Spleen (tissue), 7 donors: ENCODE data around the gene LPP.

Source experiments
- POLR2A ChIP-seq, 3 donors: fragments of 450-650 bp; IDR thresholded peaks; one replicate each; pipeline ENCODE4 v1.5.1; 2017; ENCODE audit warnings: antibody characterized with exemption in 3 of 3, mild to moderate bottlenecking in 1 of 3
- POLR2AphosphoS5 ChIP-seq, 3 donors: sonication (generic); formaldehyde crosslinking; IDR thresholded peaks; one replicate each; pipeline ENCODE4 v1.5.1; 2017; ENCODE audit warnings: antibody characterized with exemption in 3 of 3
- TF ChIP-seq, protein P1 (sequence below), 11 experiments: fragments of 200-600 bp in 7 of 11; fragments of 450-650 bp in 4 of 11; sonication (generic) in 4 of 11; IDR thresholded peaks in 8 of 11; conservative IDR thresholded peaks in 3 of 11; 1 replicate in 7 of 11; 2 replicates in 4 of 11; pipeline versions ENCODE4 v1.4.0 to v1.8.0; 2016 to 2021; ENCODE audit warnings: antibody characterized with exemption in 11 of 11, inconsistent platforms in 4 of 11, mild to moderate bottlenecking in 1 of 11
- donor health status: DM: no; HTN: no; CAD: no; lungs with moderate emphysema.
- donor health status: DM: no; HTN: no; CAD: no.
- donor health status: DM: no; HTN: no; CAD: no.

DNA sequence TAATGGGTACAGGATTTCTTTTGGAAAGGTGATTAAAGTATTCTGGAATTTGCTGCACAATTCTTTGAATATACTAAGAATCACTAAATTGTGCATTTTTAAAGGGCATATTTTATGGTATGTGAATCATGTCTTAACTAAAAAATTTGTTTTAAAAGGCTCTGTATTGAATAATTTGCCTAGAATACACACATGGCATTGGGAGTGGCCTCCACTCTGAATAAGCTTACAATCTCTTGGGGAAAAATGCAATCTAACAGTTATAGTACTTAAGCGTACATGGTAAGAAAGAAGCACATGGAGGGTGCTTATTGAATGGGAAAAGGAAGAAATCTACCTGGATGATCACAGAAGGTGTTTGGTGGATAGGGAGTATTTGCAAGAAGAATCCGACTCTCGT lies 385.1 kb downstream of the LPP start:
- TF ChIP-seq POLR2A (IDR thresholded peaks at IDR 0.05), result no peak
- TF ChIP-seq, protein P1, sequence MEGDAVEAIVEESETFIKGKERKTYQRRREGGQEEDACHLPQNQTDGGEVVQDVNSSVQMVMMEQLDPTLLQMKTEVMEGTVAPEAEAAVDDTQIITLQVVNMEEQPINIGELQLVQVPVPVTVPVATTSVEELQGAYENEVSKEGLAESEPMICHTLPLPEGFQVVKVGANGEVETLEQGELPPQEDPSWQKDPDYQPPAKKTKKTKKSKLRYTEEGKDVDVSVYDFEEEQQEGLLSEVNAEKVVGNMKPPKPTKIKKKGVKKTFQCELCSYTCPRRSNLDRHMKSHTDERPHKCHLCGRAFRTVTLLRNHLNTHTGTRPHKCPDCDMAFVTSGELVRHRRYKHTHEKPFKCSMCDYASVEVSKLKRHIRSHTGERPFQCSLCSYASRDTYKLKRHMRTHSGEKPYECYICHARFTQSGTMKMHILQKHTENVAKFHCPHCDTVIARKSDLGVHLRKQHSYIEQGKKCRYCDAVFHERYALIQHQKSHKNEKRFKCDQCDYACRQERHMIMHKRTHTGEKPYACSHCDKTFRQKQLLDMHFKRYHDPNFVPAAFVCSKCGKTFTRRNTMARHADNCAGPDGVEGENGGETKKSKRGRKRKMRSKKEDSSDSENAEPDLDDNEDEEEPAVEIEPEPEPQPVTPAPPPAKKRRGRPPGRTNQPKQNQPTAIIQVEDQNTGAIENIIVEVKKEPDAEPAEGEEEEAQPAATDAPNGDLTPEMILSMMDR (IDR thresholded peaks at IDR 0.05 in 8 of 11, conservative IDR thresholded peaks at IDR 0.05 in 3 of 11), result no peak
- no peak for TF ChIP-seq POLR2AphosphoS5 (IDR thresholded peaks at IDR 0.05)
